ENCODE measurements around the gene RACGAP1. TPM values are rescaled to one million over a fixed set of nuclear protein-coding genes. Genes with fewer than 3 reads are reported as not detected.
A peak's percentile ranks its signal among the peaks of the same experiment; 100 is the strongest.

RACGAP1 gene
- total and polyA plus RNA-seq, 2 of the 8 experiments (the other 6 are each of a cell fraction or from before 2014, with no cell fraction given): 18.0 to 66.3 TPM

- Histone ChIP-seq H3K56ac (replicated peaks; ENCODE audit: insufficient read length, low read depth, low read length) (no peak overlapping the region), H3K9me3 (ENCODE audit: insufficient read depth in 2 of 2, low read depth in 1 of 2, low read length in 1 of 2) (no peaks in the 10 kb centered on the region), H3K27me3 (replicated peaks in 1 of 4; ENCODE audit: control insufficient read depth in 3 of 4, extremely low read depth in 1 of 4, insufficient read depth in 3 of 4, low read length in 3 of 4) (peaks cover 12 to 58% (median 42%) of the 10 kb centered on the region in 4 experiments), H2AFZ (ENCODE audit: low read length) (no peak overlapping the region), H3K18ac (ENCODE audit: extremely low read depth, low read length) (no peak overlapping the region), H2BK5ac (ENCODE audit: low read depth, low read length) (no peak overlapping the region), H3K4me3 (ENCODE audit: extremely low read depth in 1 of 4, insufficient read depth in 2 of 4, low read depth in 3 of 4, low read length in 4 of 4) (no peak overlapping the region), H2BK15ac (ENCODE audit: low read length) (0 out of 2 replicates have a peak overlapping the region, but pooled peaks have one; percentile 61), H4K20me1 (replicated peaks in 1 of 2; ENCODE audit: control insufficient read depth in 1 of 2, insufficient read depth in 2 of 2, low read length in 2 of 2) (no peaks in the 10 kb centered on the region), H4K91ac (replicated peaks; ENCODE audit: insufficient read length, low read length) (no peak overlapping the region), H2BK12ac (ENCODE audit: low read depth, low read length) (0 out of 2 replicates have a peak overlapping the region, but pooled peaks have one; percentile 27), H2AK5ac (ENCODE audit: low read depth, low read length) (no peak overlapping the region), H3K23ac (ENCODE audit: insufficient read length) (no peak overlapping the region), H2BK120ac (replicated peaks; ENCODE audit: low read depth, low read length) (no peak overlapping the region), H3K36me3 (ENCODE audit: control insufficient read depth in 2 of 4, insufficient read depth in 4 of 4, low read length in 3 of 4) (no peaks in the 10 kb centered on the region), H3K4ac (replicated peaks; ENCODE audit: insufficient read length, low read depth, low read length) (no peak overlapping the region), H4K8ac (ENCODE audit: extremely low read depth, insufficient read depth, low read length) (peak overlapping the region; percentile 9), H3K79me2 (ENCODE audit: control insufficient read depth in 1 of 2, insufficient read depth in 2 of 2, low read length in 2 of 2) (no peaks in the 10 kb centered on the region), H3K4me2 (ENCODE audit: insufficient read depth in 1 of 2, low read depth in 2 of 2, low read length in 2 of 2) (no peak overlapping the region), H3K14ac (ENCODE audit: insufficient read length) (no peak overlapping the region), H4K5ac (ENCODE audit: insufficient read length, low read depth, low read length) (no peak overlapping the region), H2BK20ac (ENCODE audit: low read length) (no peak overlapping the region), H3K27ac (ENCODE audit: low read depth, low read length) (no peak overlapping the region), H3K9ac (replicated peaks in 1 of 4; ENCODE audit: extremely low read depth in 1 of 4, low read depth in 3 of 4, low read length in 3 of 4) (no peak overlapping the region), H3K79me1 (ENCODE audit: low read depth, low read length) (no peaks in the 10 kb centered on the region), H3K23me2 (ENCODE audit: low read depth, low read length) (peaks cover 6% of the 10 kb centered on the region; the same call in 1 of the 2 replicates), H3K4me1 (replicated peaks in 1 of 4; ENCODE audit: control insufficient read depth in 3 of 4, insufficient read depth in 4 of 4, low read length in 3 of 4) (peaks cover 4 to 26% (median 15%) of the 10 kb centered on the region in 4 experiments)
- FAIRE-seq (no peak), DNase-seq (ENCODE audit: low read depth in 1 of 2, low spot score in 2 of 2) (no peak)
- CTCF ChIA-PET (ENCODE audit: partially characterized antibody): interaction anchor here (0.9 to 23.0 kb wide), 13 partner anchors 10 to 152 kb away, joined by 3 to 420 read pairs (median 6); partner anchors contain the start of genes AQP2 and ASIC1
- POLR2A ChIA-PET (ENCODE audit: partially characterized antibody): no interaction called here
- 86% methylated on average over 21 of the region's 21 CpGs; no CpG with 5 or more reads in 1 of the 2 experiments for WGBS, 2 experiments (ENCODE audit: extremely low coverage in 1 of 2, insufficient coverage in 1 of 2, insufficient read length in 1 of 2, insufficient replicate concordance in 2 of 2, low coverage in 1 of 2, low lambda C conversion rate in 2 of 2, missing lambda C conversion rate in 1 of 2)
- TF ChIP-seq YY1 (IDR thresholded peaks at IDR 0.05; ENCODE audit: low read depth, low read length) (no peak), RAD21 (IDR thresholded peaks at IDR 0.05 in 1 of 2, conservative IDR thresholded peaks at IDR 0.05 in 1 of 2; ENCODE audit: low read depth in 2 of 2, low read length in 2 of 2) (no peak), CTBP2 (IDR thresholded peaks at IDR 0.05; ENCODE audit: borderline replicate concordance, insufficient read depth, insufficient read length, low read length) (no peak), CBX5 (IDR thresholded peaks at IDR 0.05; ENCODE audit: low read depth, low read length) (no peak), NRF1 (IDR thresholded peaks at IDR 0.05; ENCODE audit: low read depth, low read length) (no peak), RBBP5 (IDR thresholded peaks at IDR 0.05; ENCODE audit: borderline replicate concordance, low read depth, low read length) (no peak), NANOG (IDR thresholded peaks at IDR 0.05; ENCODE audit: insufficient read depth, low read depth, low read length, poor library complexity, severe bottlenecking) (no peak), KDM5A (IDR thresholded peaks at IDR 0.05; ENCODE audit: low read length) (no peak), PHF8 (conservative IDR thresholded peaks at IDR 0.05; ENCODE audit: low read depth, low read length) (no peak), POU5F1 (IDR thresholded peaks at IDR 0.05; ENCODE audit: low read depth, low read length) (no peak), CEBPB (IDR thresholded peaks at IDR 0.05; ENCODE audit: low read depth, low read length) (no peak)
Observed at GRCh38 chr12:49962861-49963765, 62.2 kb downstream of the RACGAP1 start.
